GM12874 (cell line): ENCODE measurements around the gene DSCAML1.

Source experiments
- CTCF ChIP-seq: IDR thresholded peaks from 2 replicates; pipeline ENCODE4 v1.5.1; 2011; ENCODE audit warnings: low read depth, mild to moderate bottlenecking, control low read depth, low read length, moderate library complexity; ENCODE audit not compliant: insufficient read depth

DSCAML1 gene

GRCh38 chr11:117700551-117700950 lies 96.5 kb downstream of the DSCAML1 start:
- no peak for TF ChIP-seq CTCF

GRCh38 chr11:117697319-117697718 lies 99.7 kb downstream of the DSCAML1 start:
- TF ChIP-seq CTCF, result no peak

GRCh38 chr11:117696540-117696939 lies 100.5 kb downstream of the DSCAML1 start:
- no peak for TF ChIP-seq CTCF

GRCh38 chr11:117693344-117693743 lies 103.7 kb downstream of the DSCAML1 start:
- no peak for TF ChIP-seq CTCF

GRCh38 chr11:117691516-117691915 lies 105.5 kb downstream of the DSCAML1 start:
- TF ChIP-seq CTCF, result no peak

GRCh38 chr11:117691218-117691514 lies 105.8 kb downstream of the DSCAML1 start:
- no peak for TF ChIP-seq CTCF

- TF ChIP-seq CTCF, result no peak
Observed at GRCh38 chr11:117690484-117691217, 106.4 kb downstream of the DSCAML1 start.

- no peak for TF ChIP-seq CTCF
Observed at GRCh38 chr11:117688255-117688797, 108.7 kb downstream of the DSCAML1 start.
